Cardiac fibroblast (primary cell): ENCODE data around the gene LRRC15.

Experiments
- DNase-seq, 2 donors: peaks; one replicate each; pipeline versions ENCODE4 v3.0.0 to v3.0.0-alpha.2; 2010; ENCODE audit warnings: low read depth in 2 of 2
- H3K4me3 ChIP-seq, 2 donors: replicated peaks in 1 of 2; 1 replicate in 1 of 2; 2 replicates in 1 of 2; pipeline ENCODE4 v1.5.1; 2011; ENCODE audit warnings: low read depth in 2 of 2, low read length in 2 of 2, mild to moderate bottlenecking in 2 of 2, moderate library complexity in 1 of 2
- TF ChIP-seq, protein P1 (sequence below): IDR thresholded peaks from one replicate; pipeline ENCODE4 v1.5.1; 2011; ENCODE audit warnings: low read depth, mild to moderate bottlenecking, low read length, inconsistent platforms

LRRC15 gene

DNA sequence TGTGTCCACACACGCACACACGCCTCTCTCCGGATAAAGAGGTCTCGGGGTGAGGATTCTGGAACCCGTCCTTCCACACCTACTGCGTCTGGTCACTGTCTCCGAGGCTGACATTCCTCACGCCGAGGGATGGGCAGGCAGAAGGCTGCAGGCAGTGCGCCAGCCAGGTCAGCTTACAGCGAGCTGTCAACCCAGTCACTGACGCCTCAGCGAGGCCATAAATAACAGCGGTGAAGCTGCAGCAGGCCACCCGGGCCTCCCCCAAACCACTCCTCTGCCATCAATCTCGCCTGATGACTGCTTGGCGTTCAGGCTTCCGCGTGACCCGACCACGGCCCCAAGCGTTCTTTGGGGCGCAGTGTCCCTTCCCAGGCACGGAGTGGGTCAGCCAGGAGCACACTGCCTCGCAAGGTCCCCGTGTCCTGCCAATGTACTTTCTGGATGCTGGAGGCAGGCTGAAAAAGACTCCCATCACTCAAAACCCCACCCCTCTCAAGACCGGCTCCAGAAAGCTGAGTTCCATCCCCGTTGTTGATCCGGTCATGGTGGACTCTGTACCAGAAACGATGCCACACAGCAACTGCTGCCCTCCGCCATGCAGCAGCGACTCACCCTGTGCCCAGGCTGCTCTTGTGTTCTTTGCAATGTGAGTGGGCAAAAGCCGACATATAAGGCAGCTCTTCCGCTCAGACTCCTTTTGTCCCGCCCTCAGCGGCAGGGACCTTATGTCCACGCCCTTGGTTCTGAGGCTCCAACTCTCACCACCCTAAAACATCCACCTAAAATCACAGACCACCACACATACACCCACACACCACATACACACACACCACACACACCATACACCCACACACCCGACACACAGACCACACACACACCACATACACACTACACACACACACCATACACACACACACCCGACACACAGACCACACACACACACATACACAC lies 45.5 kb downstream of the LRRC15 start:
- DNase-seq, result peak; percentile 49 to 85
- TF ChIP-seq, protein P1, sequence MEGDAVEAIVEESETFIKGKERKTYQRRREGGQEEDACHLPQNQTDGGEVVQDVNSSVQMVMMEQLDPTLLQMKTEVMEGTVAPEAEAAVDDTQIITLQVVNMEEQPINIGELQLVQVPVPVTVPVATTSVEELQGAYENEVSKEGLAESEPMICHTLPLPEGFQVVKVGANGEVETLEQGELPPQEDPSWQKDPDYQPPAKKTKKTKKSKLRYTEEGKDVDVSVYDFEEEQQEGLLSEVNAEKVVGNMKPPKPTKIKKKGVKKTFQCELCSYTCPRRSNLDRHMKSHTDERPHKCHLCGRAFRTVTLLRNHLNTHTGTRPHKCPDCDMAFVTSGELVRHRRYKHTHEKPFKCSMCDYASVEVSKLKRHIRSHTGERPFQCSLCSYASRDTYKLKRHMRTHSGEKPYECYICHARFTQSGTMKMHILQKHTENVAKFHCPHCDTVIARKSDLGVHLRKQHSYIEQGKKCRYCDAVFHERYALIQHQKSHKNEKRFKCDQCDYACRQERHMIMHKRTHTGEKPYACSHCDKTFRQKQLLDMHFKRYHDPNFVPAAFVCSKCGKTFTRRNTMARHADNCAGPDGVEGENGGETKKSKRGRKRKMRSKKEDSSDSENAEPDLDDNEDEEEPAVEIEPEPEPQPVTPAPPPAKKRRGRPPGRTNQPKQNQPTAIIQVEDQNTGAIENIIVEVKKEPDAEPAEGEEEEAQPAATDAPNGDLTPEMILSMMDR, result no peak
- peak overlapping the region; percentile 3 to 4 for H3K4me3 ChIP-seq

DNA sequence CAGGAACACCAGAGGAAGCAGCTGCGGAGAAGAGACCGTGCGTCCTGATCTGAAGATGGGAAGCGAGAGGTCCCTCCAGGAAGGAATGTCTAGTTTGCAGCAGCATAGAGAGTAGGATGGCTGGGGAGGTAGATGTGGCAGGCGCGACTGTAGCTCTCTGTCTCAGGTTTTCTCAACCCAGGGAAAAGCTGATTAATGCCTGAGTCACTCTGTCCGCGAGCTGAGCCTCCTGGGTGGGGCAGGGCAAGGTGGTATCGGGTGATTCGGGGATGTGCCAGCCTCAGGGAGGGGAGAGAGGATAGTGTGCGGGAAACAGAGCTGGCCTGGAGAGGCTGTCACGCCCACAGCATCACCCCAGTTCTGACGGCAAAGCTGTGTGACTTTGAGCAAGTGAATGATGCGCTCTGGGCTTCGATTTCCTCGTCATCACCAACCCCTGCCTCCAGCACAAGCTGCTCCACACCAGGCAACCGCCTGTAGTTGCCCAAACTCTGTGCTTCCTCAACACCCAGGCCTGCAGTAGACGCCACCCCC lies 46.8 kb downstream of the LRRC15 start:
- TF ChIP-seq, protein P1, result no peak
- peak; percentile 62 to 66 for DNase-seq
- H3K4me3 ChIP-seq, result no peak overlapping the region

DNA sequence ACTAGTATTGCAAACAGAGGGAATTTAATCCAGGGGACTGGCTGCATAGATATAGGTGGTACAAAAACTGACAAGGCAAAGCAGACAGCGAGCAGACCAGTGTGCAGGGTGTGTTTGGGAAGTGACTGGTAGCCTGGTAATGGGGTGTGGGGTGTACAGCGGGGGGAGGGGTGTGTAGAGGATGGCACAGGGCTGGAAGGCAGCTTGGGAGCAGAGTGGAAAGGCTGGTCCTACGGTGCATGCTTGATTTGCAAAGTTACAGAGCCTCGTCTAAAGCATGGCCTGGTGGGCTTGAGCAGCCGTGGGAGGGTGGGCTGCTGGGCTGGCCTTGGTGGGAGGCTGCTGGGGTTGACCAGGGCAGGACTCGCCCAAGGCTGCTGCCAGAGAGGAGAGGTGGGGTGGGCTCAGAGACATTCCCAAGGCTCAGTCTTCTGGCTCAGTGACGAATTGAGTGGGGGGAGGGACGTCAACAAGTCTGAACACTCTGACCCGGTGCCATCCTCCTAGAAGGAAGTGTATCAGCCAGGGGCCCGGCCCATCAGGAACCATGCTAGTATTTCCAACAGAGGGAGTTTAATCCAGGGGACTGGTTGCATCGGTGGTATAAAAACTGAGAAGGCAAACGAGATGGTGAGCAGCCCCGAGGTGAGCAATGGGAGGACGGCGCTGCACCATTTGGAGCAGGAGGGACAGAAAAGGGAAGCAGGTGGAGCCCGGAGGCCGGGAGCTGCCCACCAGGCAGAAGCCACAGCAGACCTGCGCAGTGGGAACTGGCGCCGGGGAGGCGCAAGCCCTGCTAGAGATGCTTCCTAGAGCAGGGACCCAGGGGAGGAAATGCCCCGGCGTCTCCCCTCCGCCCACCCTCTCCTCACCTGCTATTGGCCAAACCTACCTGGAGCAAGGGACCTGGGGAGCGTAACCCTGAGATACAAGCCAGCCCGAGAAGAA lies 47.6 kb downstream of the LRRC15 start:
- H3K4me3 ChIP-seq, result no peak overlapping the region
- no peak for DNase-seq
- TF ChIP-seq, protein P1, result no peak

DNA sequence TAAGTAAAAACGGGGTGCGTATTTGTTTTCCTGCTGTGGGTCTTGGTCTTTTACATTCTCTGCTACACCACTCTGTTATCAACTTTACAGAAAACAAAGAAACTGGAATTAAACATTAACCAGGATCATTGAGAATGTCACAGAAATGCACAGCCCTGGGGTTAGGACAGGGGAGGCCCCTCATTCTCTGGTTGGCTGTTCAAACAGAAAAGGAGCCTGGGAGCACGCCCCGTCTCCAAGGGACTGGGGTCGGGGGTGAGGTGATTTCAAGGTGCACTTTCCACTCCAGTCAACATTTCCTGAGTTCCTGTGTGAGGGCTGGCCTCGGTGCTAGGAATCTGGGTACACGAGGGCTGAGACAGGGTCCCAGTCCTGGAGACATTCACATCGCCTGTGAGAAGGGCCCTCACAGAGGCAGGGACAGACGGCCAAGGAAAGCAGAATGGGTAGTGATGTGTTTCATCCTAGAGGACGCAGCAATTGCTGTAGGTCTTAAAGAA lies 48.7 kb downstream of the LRRC15 start:
- TF ChIP-seq, protein P1, result no peak
- DNase-seq, result no peak
- H3K4me3 ChIP-seq, result no peak overlapping the region

DNA sequence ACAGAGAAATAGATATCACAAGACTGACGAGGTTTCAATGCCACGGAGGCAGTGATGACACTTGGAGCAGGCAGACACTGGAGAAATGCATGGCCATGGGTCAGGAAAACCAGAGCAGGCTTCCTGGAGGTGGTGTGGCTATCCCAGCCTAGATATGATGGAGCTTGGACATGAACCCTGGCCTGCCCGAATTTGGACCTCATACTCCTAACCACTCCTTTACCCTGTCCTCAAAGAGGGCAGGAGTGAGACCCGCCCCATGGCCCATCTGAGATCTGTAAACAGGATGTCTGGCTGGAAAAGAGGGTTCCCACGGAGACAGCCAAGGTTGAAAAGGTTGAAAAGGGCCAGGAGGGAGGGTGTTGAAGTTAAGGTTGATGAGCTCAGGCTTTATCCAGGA lies 49.4 kb downstream of the LRRC15 start:
- DNase-seq, result no peak
- TF ChIP-seq, protein P1, result no peak
- H3K4me3 ChIP-seq, result no peak overlapping the region

DNA sequence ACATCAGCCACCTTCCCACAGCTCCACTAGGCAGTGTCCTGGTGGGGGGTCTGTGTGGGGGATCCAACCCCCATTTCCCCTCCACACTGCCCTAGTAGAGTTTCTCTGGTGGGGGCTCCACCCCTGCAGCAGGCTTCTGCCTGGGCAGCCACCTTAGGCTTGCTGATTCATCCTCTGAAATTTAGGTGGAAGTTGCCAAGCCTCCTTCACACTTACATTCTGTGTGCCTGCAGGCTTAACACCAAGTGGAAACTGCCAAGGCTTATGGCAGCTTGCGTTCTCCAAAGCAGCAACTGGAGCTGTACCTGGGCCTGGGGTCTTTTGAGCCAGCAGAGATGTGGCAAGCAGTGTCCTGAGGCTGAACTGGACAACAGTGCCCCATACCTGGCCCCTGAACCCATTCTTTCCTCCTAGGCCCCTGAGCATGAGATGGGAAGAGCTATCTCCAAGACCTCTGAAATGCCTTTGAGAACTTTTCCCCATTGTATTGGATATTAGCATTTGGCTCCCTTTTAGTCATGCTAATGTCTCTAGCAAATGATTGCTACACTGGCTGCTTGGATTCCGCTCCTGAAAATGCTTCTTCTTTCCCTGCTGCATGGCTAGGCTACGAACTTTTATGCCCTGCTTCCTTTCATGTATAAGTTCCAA lies 50.9 kb downstream of the LRRC15 start:
- H3K4me3 ChIP-seq, result no peak overlapping the region
- no peak for DNase-seq
- TF ChIP-seq, protein P1, result no peak
